Cardiac muscle cell (in vitro differentiated cells and primary cell): ENCODE results near the gene DIO1. TPM values are rescaled to one million over a fixed set of nuclear protein-coding genes. Genes with fewer than 3 reads are reported as not detected.

ENCODE experiments used
- DNase-seq, 2 donors: peaks; one replicate each; pipeline versions ENCODE4 v3.0.0 to v3.0.0-alpha.2; 2010 to 2017; ENCODE audit warnings: low read depth in 1 of 2, low spot score in 1 of 2
- H3K27ac ChIP-seq: fragments of 200-600 bp; sonication (generic); 2 replicates; pipeline ENCODE4 v1.5.1; 2016
- H3K27me3 ChIP-seq: fragments of 200-600 bp; sonication (generic); 2 replicates; pipeline ENCODE4 v1.6.0; 2016; ENCODE audit warnings: control low read depth
- H3K36me3 ChIP-seq: fragments of 200-600 bp; sonication (generic); 2 replicates; pipeline ENCODE4 v1.5.1; 2016; ENCODE audit warnings: control low read depth
- H3K4me1 ChIP-seq: fragments of 200-600 bp; sonication (generic); 2 replicates; pipeline ENCODE4 v1.8.1; 2017; ENCODE audit warnings: low read depth, mild to moderate bottlenecking, mixed run types
- H3K4me3 ChIP-seq: fragments of 200-600 bp; sonication (generic); 2 replicates; pipeline ENCODE4 v1.5.1; 2016; ENCODE audit warnings: mild to moderate bottlenecking
- H3K9me3 ChIP-seq: fragments of 200-600 bp; sonication (generic); 2 replicates; pipeline ENCODE4 v1.5.1; 2017; ENCODE audit warnings: low read depth, mild to moderate bottlenecking, control low read depth
- CTCF ChIP-seq: IDR thresholded peaks from 2 replicates; pipeline ENCODE4 v1.5.1; 2012; ENCODE audit warnings: low read depth, mild to moderate bottlenecking, low read length
- polyA plus RNA-seq: library from polyadenylated mRNA; unstranded; fragments of >200 nt; fragmentation: Nextera tagmentation; extraction: Ambion mirVana; gene quantifications from 2 replicates; pipeline ENCODE4 v1.2.1, GENCODE V29; 2016
- total RNA-seq: library from RNA; depleted of rRNA; stranded (reverse); fragments of >200 nt; gene quantifications from 2 replicates; pipeline ENCODE4 v1.2.3, GENCODE V29; 2016

DIO1 gene
- total and polyA plus RNA-seq, 2 experiments from 2014 or later = not detected

DNA sequence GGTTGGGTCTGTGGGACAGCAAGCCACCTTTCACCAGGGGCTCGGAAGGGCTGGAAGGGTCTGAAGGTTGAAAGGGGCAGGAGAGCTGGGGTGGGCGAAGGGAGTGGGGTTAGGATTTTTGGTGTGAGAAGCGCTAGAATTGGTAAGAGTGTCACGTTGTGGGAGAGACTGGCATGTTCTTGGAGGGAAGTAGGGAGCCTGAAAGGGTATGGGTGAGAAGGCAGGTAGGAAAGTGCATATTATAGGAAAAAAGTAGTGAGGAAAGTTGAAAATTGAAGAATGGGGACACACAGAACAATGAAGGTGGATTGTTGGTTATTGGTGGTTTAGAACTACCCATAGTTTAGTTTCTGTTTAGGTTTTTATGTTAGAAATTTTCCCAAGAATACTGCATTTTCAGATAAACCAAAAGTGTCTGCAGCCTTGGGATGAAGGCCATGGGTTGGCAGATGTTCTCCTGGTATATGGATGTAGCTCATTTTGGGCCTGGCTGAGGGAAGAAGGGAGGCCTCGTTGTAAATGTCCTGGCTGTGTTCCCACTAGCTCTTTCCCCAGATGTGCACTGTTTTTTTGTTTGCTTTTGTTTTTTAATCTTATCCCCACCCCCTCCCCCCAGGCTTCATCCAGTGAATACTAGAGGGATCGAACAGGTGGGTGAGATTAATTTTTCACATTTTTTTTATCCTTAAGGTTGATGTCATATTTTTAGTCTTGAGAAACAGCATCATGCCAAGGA, 53.4 kb downstream of the DIO1 start:
- Histone ChIP-seq H3K9me3 (no peaks in the 10 kb centered on the region), H3K4me1 (peaks cover 13% of the 10 kb centered on the region), H3K4me3 (peak overlapping the region; percentile 96), H3K27ac (no peak overlapping the region), H3K36me3 (peaks cover 5% of the 10 kb centered on the region), H3K27me3 (no peaks in the 10 kb centered on the region)
- no peak for DNase-seq
- TF ChIP-seq CTCF = no peak

GRCh38 chr1:53948291-53948690, 54.3 kb downstream of the DIO1 start:
- Histone ChIP-seq H3K4me1 (peaks cover 13% of the 10 kb centered on the region), H3K27ac (peak overlapping the region; percentile 16), H3K36me3 (peaks cover 13% of the 10 kb centered on the region), H3K9me3 (no peaks in the 10 kb centered on the region), H3K27me3 (no peaks in the 10 kb centered on the region), H3K4me3 (no peak overlapping the region)
- TF ChIP-seq CTCF = no peak
- no peak for DNase-seq

GRCh38 chr1:53949023-53949990, 55.3 kb downstream of the DIO1 start:
- Histone ChIP-seq H3K9me3 (no peaks in the 10 kb centered on the region), H3K27me3 (no peaks in the 10 kb centered on the region), H3K27ac (peak overlapping the region; percentile 58), H3K36me3 (peaks cover 21% of the 10 kb centered on the region), H3K4me3 (no peak overlapping the region), H3K4me1 (peaks cover 13% of the 10 kb centered on the region)
- peak; percentile 64 for TF ChIP-seq CTCF
- peak; percentile 65 to 70 for DNase-seq

GRCh38 chr1:53951697-53952096, 57.7 kb downstream of the DIO1 start:
- Histone ChIP-seq H3K36me3 (peaks cover 26% of the 10 kb centered on the region), H3K9me3 (no peaks in the 10 kb centered on the region), H3K4me1 (peaks cover 10% of the 10 kb centered on the region), H3K4me3 (no peak overlapping the region), H3K27me3 (no peaks in the 10 kb centered on the region), H3K27ac (no peak overlapping the region)
- DNase-seq = no peak
- no peak for TF ChIP-seq CTCF

DNA sequence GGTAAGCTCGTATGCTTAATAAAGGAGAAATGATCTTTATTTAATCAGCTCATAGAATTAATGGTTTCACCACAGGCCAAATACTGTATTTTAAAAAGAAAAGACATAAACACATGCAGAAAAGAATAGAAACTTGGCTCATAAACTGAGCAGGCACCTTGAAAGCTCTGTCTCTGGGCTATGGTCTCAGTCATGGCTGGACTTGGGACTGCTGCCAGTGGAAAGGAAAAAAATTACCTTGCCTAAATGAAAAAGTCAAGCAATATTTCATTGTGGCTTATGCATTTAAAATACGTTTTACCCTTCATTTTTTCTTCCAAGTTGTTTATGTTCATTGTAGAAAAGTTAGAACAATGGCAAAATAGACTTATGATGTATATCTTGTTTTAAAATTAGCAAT, 60.1 kb downstream of the DIO1 start:
- no peak for TF ChIP-seq CTCF
- H3K4me3 ChIP-seq = no peak overlapping the region
- peaks cover 26% of the 10 kb centered on the region for H3K36me3 ChIP-seq
- DNase-seq = no peak
- peaks cover 20% of the 10 kb centered on the region for H3K4me1 ChIP-seq
- H3K9me3 ChIP-seq = no peaks in the 10 kb centered on the region
- no peaks in the 10 kb centered on the region for H3K27me3 ChIP-seq
- H3K27ac ChIP-seq = no peak overlapping the region
